Skin of body (tissue), 2 donors: ENCODE measurements around the gene PLCB1. TPM values are rescaled to one million over a fixed set of nuclear protein-coding genes. Genes with fewer than 3 reads are reported as not detected.
"Not testable (repeated sequence)": the region's sequence is repeated elsewhere in the genome, so short reads cannot be mapped to it uniquely, and the experiment has no call there.

ENCODE experiments used
- DNase-seq: peaks from one replicate; lab custom pipeline; 2025; lab: John Stamatoyannopoulos, UW
- total RNA-seq: library from RNA; depleted of rRNA; stranded (reverse); fragments of >200 nt; gene quantifications from one replicate; pipeline ENCODE4 v1.2.3, GENCODE V29; 2014

The PLCB1 gene
- total RNA-seq, 1 donor from 2014 or later = 23.8 TPM

DNA sequence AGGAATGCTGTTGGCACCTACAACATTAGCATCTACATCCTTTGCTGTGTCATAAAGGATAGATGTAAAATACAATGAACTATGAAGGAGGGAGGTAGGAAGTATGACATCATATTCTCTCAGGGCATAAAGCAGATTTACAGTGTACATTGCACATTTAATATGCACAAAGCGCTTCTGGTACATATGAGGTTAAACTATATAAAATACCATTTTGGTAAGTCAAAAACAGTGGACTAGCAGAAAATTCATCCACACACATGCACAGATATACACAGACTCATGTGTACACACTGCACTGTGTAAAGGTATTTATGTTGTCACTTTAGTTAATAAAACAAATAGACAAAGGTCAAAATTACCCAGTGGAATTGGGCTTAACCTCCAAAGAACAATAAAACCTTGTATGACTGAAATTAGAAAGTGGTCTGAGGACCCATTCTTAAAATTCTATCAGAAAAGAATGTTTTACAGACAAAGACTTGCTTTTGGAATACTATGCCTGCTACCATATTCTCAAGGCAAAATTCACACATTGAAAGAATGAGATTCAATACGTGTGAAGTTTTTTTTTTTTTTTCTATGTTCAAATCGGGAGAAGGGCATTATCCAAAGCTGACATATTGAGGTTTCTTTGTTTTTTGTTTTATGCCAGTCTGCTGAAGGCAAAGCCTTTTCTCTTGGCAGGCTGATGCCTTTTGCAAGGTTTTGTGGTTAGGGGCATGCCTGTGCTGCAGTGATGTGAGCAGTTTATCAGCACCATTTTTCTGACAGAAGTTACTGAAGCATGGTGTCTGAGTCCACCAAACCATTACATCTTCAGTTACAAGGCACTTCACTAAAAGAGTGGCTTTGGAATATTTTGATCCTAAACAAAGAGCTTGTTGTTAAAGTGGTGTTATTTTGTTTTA lies 199.0 kb downstream of the PLCB1 start:
- no peak for DNase-seq

DNA sequence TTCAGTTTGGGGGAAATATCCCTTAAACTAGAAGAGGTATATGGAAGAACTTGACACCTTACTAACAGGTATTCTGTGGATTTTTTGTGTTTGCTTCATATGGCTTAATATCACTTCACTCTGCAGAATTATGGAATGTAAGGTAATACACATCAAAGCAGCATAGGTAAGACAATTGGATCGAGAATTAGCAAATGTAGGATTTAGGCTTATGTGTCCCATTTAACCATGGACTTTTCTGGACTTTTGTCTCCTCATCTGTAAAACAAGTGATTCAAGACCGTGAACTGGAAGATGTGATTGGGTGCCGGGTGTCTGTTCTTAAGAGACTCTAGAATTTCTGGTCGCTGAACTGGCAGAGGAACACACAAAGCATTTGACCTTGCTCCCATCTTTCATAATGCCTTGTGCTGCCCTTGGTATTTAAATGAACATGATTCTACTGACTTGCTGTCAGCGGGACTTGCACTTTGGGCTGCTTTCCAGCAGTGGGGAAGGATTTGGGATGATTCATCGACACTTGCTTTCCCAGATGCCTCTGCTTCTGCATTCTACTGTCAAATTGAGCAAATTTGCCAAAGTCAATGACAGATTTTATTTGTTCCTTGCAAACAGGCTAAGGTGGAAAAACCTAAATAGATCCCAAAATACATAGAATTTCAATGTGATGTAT lies 199.8 kb downstream of the PLCB1 start:
- no peak for DNase-seq

DNA sequence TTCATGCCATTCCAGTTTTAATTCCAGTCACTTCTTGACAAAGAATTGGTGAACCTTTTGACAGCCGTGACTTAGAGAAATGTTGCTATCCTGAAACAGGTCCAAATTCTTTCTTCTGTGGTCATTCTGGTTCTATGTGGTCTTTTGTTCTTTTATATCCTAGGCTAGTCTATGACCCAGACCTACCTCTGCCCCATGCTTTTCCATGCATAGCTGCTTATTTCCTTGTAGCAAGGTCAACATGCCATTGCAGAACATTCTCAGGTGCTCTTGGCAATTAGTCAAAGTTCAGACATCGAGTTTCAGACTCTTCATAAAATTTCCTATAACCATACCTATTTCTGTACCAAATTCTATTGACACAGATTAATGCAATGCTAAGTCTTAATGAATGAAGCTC lies 202.6 kb downstream of the PLCB1 start:
- DNase-seq = no peak

- no peak for DNase-seq
These were observed 203.0 kb downstream of the PLCB1 start for GRCh38 chr20:8335059-8335458.

GRCh38 chr20:8335495-8336195 lies 203.6 kb downstream of the PLCB1 start:
- no peak for DNase-seq

- no peak for DNase-seq
These were observed 207.3 kb downstream of the PLCB1 start for GRCh38 chr20:8339349-8339748.

DNA sequence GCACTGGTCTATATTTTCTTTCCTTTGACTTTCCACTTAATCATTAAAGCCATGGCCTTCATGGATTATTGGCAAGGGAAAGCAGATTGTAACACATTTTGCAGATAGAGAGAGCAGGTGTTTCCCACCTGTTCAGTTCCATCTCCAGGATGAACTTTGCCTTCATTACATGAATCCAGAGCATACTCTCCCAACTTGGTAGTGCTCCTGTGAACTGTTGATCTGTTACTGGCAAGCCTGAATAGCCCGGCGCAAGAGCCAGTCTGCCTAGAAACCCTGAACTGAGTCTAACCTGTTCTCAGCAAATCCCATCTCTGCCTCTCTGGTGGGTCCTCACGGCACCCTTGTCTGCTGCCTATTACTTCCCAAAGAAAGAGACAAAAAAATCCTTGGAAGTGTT lies 210.3 kb downstream of the PLCB1 start:
- DNase-seq = no peak

GRCh38 chr20:8344106-8344505 lies 212.0 kb downstream of the PLCB1 start:
- DNase-seq = no peak

DNA sequence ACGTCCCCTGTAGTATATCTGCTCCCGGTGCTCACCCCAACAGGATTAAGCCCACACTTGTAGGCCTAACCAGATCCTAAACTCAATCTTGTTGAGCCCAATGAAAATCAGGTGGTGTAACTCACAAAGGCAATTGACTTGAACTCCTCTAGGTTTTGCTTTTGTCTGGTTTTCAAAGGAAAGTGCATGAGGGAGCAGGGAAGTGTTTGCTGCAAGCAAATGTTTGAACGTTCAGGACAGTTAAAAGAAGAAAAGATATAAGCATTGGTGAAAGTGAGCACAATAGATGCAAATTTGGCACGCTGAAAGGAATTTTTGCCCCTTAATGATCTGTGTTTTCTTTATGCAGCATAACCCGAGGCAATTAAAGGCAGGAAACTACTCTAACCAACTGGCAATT lies 212.6 kb downstream of the PLCB1 start:
- DNase-seq = no peak

DNA sequence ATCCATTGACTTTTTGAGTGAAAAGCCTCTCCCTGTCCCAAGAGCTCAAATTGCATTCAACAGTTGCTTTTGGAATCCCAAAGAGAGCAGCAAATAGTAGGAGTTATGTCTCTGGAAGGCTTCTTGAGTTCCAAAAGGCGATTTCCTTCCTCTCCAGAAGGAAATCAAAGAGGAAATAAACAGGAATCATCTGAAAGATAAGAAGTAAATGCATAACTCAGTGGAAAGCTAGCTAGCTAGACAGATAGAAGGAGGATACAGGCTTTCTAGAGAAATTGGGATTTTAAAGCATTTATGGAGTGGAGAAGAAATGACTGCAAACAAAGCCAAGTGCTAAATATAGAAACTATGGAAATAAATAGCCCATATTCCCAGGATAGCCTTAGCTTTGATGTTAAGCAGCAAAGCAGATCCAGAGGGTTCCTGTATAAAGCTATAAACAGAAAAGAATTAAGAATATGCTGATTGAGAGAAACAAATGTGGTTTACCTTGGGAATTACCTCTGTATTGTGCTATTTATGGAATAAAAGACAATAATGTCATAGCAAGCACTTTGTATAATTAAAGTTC lies 214.7 kb downstream of the PLCB1 start:
- no peak for DNase-seq

- not testable (repeated sequence) for DNase-seq
These were observed 218.2 kb downstream of the PLCB1 start for GRCh38 chr20:8350225-8350624.

DNA sequence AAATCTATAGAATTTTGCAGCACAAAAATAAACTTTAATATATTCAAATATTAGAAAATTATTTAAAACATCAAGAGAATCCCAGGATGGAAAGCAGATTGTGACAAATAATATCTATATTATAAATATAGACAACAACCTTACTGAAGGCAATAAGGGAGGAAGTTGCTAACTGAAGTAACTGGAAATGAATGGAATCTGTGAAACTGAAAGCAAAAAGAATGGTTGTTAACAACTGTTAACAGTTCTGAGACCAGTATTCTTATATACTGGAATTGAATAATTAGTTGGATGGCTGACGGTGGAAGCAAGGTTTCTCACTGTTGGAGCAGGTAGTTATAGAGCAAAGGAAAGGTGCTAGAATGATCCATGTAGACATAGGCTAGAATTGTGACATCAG lies 220.4 kb downstream of the PLCB1 start:
- no peak for DNase-seq

GRCh38 chr20:8353512-8353911 lies 221.4 kb downstream of the PLCB1 start:
- no peak for DNase-seq

DNA sequence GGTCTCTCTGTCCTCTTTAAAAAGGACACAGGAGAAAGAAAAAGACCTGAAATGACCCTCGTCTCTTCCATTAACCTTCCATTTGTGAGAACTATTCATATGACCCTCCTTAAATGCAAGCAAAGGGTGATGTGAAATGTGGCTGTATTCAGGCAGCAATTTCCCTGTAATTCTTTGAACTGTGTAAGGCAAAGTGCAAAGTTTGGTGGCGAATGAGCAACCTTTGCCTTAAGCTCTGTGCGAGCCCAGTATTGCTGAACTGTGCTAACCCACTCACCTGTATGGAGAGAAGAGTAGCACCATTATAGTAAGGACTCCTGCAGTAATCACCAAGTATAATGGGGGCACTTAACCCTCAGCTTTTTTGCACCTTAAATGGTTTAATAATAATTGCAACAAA lies 223.4 kb downstream of the PLCB1 start:
- DNase-seq = no peak

DNA sequence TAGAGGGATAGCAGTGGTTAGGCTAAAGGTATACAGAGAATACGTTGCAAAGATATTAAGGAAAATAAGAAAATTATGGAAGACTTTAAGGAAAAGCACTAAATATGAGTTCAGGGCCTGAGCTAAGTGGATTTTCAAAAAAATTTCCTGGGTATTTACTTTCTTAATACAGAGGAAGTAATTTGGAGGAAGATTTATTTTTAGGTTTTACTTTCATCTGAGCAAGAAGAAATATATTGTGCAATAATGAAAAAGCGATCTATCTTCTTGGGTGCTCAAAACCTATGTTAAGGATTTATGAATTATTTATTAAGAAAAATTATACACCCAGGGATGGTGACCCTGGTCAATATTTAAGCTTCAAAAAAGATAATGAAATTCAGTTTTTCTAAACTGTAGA lies 224.7 kb downstream of the PLCB1 start:
- DNase-seq = no peak

GRCh38 chr20:8357703-8358102 lies 225.6 kb downstream of the PLCB1 start:
- no peak for DNase-seq

GRCh38 chr20:8360035-8360434 lies 228.0 kb downstream of the PLCB1 start:
- DNase-seq = no peak

- DNase-seq = no peak
These were observed 229.1 kb downstream of the PLCB1 start for GRCh38 chr20:8361006-8361652.

DNA sequence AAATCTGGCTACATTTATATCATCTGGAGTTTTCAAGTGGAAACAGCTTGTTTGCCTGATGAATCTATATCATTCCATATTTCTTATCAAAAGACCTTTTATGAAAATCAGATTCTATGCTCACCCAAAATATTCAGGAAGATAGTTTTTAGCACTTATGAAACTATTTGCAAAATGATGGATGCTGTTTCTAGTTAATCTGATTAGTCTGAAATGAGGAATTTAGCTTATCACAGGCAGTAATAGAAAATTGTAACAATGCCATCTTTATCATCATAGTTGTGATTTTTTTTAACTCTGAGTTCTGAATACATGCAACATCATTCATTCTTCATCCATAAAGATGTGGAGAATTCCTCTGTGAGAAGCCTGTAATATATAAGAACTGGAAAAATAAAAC lies 229.7 kb downstream of the PLCB1 start:
- DNase-seq = no peak

- no peak for DNase-seq
These were observed 230.4 kb downstream of the PLCB1 start for GRCh38 chr20:8362457-8362856.

GRCh38 chr20:8363970-8364733 lies 232.1 kb downstream of the PLCB1 start:
- no peak for DNase-seq
